BJ (cell line): Measurements from ENCODE around the gene DNAJC21. TPM values are rescaled to one million over a fixed set of nuclear protein-coding genes. Genes with fewer than 3 reads are reported as not detected.

ENCODE experiments used
- CTCF ChIA-PET: fragments of 350-600 bp; formaldehyde crosslinking; extraction: SDS; loops from one replicate; lab custom pipeline; 2021; ENCODE audit warnings: antibody characterized with exemption, inconsistent platforms; lab: Yijun Ruan, JAX
- POLR2A ChIA-PET: fragments of 300-600 bp; sonication (Branson Sonifier 250); formaldehyde crosslinking; extraction: SDS; loops from one replicate; lab custom pipeline; 2021; ENCODE audit warnings: antibody characterized with exemption; lab: Charles Lee
- DNase-seq: peaks from one replicate; pipeline ENCODE4 v3.0.0-alpha.2; 2011; ENCODE audit warnings: low read depth
- H3K27me3 ChIP-seq: 2 replicates; pipeline ENCODE4 v1.6.0; 2011; ENCODE audit warnings: low read length; ENCODE audit not compliant: control insufficient read depth, insufficient read depth
- H3K36me3 ChIP-seq: 2 replicates; pipeline ENCODE4 v1.5.1; 2011; ENCODE audit warnings: low read length; ENCODE audit not compliant: control insufficient read depth, insufficient read depth
- H3K4me3 ChIP-seq: 2 replicates; pipeline ENCODE4 v1.5.1; 2011; ENCODE audit warnings: low read depth, mild to moderate bottlenecking, control low read depth, low read length
- polyA plus RNA-seq: library from polyadenylated mRNA; depleted of rRNA; stranded (reverse); fragments of >200 nt; gene quantifications from 2 replicates; pipeline ENCODE4 v1.2.3, GENCODE V29; 2011
- TF ChIP-seq, protein P1 (sequence below): IDR thresholded peaks from 2 replicates; pipeline ENCODE4 v1.5.1; 2011; ENCODE audit warnings: low read depth, mild to moderate bottlenecking, control low read depth, inconsistent platforms, low read length, moderate library complexity; ENCODE audit not compliant: insufficient read depth

DNAJC21 gene
- polyA plus RNA-seq, 1 experiment = 7.5 TPM

DNA sequence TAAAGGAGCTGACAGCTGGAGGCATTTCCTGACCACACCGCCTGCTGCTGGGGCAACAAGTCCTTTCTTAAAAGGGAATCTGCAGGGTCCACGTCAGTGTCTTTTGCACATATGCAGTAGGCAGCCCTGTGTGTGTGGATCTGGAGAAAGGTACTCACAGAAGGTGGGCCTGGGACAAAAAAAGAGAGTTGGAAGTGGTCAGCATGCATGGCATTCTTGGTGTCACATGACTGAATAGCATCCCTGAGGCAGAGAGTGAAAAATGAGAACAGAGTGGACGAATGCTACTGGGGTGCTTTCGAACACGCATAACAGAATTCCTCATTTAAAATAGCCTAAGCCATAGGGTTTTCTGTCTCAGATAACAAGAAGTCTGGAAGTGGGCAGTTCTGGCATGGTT, 47.0 kb downstream of the DNAJC21 start:
- H3K27me3 ChIP-seq = peaks cover 3% of the 10 kb centered on the region
- no peak overlapping the region for H3K4me3 ChIP-seq
- no peak for DNase-seq
- ChIA-PET CTCF (interaction anchor here (1.0 kb wide), 2 partner anchors 19 to 27 kb away, joined by 3 read pairs; no protein-coding TSS in a partner anchor), POLR2A (no interaction called here)
- TF ChIP-seq, protein P1, sequence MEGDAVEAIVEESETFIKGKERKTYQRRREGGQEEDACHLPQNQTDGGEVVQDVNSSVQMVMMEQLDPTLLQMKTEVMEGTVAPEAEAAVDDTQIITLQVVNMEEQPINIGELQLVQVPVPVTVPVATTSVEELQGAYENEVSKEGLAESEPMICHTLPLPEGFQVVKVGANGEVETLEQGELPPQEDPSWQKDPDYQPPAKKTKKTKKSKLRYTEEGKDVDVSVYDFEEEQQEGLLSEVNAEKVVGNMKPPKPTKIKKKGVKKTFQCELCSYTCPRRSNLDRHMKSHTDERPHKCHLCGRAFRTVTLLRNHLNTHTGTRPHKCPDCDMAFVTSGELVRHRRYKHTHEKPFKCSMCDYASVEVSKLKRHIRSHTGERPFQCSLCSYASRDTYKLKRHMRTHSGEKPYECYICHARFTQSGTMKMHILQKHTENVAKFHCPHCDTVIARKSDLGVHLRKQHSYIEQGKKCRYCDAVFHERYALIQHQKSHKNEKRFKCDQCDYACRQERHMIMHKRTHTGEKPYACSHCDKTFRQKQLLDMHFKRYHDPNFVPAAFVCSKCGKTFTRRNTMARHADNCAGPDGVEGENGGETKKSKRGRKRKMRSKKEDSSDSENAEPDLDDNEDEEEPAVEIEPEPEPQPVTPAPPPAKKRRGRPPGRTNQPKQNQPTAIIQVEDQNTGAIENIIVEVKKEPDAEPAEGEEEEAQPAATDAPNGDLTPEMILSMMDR = no peak
- H3K36me3 ChIP-seq = no peaks in the 10 kb centered on the region

DNA sequence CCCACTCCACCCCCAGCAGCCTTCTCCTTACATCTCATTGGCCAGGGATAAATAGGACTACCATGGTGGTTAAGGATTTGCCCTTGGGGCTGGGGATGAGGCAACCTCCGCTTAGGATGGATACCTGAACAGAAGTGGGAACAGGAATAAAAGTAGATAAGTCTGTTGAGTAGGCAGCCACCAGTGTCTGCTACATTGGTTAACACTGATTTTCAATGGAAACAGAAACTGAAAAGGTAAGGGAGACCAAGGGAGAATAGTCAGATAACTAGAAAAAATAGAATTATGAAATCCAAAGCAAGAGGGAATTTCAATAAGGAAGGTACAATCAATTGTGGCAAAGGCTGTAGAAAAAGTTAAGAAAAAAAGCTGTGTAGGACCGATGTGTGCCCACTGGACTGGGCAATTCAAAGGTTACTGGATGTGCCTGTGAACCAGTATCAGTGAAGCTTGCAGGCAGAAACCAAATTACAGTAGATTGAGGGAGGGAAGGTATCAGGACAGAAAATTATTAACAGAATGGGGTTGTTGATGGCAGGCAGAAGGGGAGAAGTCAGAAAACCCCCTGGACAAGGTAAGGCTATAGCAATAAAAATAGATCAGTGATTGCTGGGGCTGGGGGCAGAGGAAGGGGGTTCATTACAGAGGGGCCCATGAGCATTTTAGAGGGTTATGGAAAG, 48.7 kb downstream of the DNAJC21 start:
- TF ChIP-seq, protein P1 = no peak
- POLR2A ChIA-PET = no interaction called here
- Histone ChIP-seq H3K4me3 (no peak overlapping the region), H3K27me3 (peaks cover 3% of the 10 kb centered on the region), H3K36me3 (no peaks in the 10 kb centered on the region)
- no peak for DNase-seq
- CTCF ChIA-PET = interaction anchor here (0.8 kb wide), 1 partner anchor 25 kb away, joined by 3 read pairs; no protein-coding TSS in a partner anchor

DNA sequence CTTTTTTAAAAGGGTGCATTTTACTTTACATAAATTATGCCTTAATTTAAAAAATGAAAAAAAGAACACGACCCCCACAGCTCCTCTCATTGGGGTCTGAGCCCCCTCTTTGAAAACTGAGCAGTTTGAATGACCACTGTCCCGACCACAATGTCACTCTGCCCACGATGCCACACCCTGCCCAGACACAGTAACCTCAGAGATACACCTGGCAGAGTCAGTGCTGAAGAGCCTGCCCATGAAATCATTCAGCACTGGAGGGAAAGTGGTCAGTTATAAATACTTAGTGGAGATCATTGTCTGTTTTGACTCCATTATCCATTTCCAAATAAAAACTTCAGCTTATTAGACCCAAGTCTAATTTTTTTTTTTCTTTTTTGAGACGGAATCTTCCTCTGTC, 49.3 kb downstream of the DNAJC21 start:
- CTCF ChIA-PET = interaction anchor here (0.8 kb wide), 1 partner anchor 25 kb away, joined by 3 read pairs; no protein-coding TSS in a partner anchor
- TF ChIP-seq, protein P1 = no peak

DNA sequence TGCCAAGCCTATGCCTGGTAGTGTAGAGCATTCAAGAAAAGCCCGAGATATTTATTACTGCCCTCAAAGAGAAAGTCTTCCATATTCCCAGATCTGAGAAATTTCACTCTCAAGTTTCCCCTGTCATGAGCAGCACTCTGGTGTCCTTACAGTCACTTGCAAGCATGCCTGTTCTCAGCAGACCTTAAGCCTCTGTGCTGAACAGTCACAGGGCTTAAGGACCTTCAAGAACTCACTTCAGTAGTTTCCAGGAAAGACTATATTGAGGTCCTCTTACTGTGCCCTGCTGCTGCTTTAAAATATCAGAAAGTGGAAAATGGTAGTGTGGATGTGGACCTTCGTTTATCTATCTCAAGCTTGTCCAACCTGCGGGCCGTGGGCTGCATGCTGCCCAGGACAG, 53.5 kb downstream of the DNAJC21 start:
- ChIA-PET CTCF (no interaction called here), POLR2A (no interaction called here)
- TF ChIP-seq, protein P1 = no peak

More for the DNA sequence above, 49.3 kb downstream of the DNAJC21 start:
- Histone ChIP-seq H3K36me3 (no peaks in the 10 kb centered on the region), H3K27me3 (peaks cover 3% of the 10 kb centered on the region), H3K4me3 (no peak overlapping the region)
- POLR2A ChIA-PET = no interaction called here
- DNase-seq = no peak

DNA sequence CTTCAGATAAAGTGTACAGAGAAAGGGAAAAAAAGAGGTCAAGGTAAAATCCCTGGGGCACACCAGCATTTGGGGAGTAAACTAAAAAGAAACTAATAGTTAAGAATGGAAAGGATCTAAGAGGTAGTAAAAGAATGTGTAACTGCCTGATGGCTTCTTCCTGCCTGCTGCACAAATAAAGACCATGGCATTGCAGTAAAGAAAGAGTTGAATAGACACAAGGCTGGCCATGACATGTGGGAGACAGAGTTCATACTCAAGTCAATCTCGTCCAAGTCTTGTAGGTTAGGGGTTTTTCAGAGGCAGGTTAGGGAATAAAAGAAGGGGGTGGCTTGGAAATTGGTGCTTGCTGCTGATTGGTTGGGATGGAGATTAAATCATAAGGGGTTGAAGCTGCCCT, 57.6 kb downstream of the DNAJC21 start:
- CTCF ChIA-PET = interaction anchor here (1.5 kb wide), 1 partner anchor 21 kb away, joined by 3 read pairs; no protein-coding TSS in a partner anchor
- TF ChIP-seq, protein P1 = no peak
- Histone ChIP-seq H3K27me3 (peaks cover 4% of the 10 kb centered on the region; the same call in 1 of the 2 replicates), H3K4me3 (no peak overlapping the region), H3K36me3 (no peaks in the 10 kb centered on the region)
- POLR2A ChIA-PET = no interaction called here
- no peak for DNase-seq

More for the DNA sequence above, 53.5 kb downstream of the DNAJC21 start:
- H3K27me3 ChIP-seq = no peaks in the 10 kb centered on the region; the same call in 1 of the 2 replicates
- no peaks in the 10 kb centered on the region for H3K36me3 ChIP-seq
- no peak for DNase-seq
- no peak overlapping the region for H3K4me3 ChIP-seq
